Gastrocnemius medialis (tissue), 4 donors: ENCODE measurements around the gene SCT.

ENCODE experiments used
- CTCF ChIP-seq, 5 experiments: fragments of 450-650 bp in 3 of 5; fragments of 200-600 bp in 2 of 5; sonication (generic) in 2 of 5; IDR thresholded peaks in 4 of 5; conservative IDR thresholded peaks in 1 of 5; 1 replicate in 4 of 5; 2 replicates in 1 of 5; pipeline ENCODE4 v1.5.1; 2016 to 2019; ENCODE audit warnings: antibody characterized with exemption in 5 of 5, mild to moderate bottlenecking in 3 of 5, moderate library complexity in 3 of 5
- POLR2A ChIP-seq, 2 donors: fragments of 450-650 bp; IDR thresholded peaks; one replicate each; pipeline ENCODE4 v1.6.1; 2017; ENCODE audit warnings: antibody characterized with exemption in 2 of 2, mild to moderate bottlenecking in 2 of 2, moderate library complexity in 2 of 2

DNA sequence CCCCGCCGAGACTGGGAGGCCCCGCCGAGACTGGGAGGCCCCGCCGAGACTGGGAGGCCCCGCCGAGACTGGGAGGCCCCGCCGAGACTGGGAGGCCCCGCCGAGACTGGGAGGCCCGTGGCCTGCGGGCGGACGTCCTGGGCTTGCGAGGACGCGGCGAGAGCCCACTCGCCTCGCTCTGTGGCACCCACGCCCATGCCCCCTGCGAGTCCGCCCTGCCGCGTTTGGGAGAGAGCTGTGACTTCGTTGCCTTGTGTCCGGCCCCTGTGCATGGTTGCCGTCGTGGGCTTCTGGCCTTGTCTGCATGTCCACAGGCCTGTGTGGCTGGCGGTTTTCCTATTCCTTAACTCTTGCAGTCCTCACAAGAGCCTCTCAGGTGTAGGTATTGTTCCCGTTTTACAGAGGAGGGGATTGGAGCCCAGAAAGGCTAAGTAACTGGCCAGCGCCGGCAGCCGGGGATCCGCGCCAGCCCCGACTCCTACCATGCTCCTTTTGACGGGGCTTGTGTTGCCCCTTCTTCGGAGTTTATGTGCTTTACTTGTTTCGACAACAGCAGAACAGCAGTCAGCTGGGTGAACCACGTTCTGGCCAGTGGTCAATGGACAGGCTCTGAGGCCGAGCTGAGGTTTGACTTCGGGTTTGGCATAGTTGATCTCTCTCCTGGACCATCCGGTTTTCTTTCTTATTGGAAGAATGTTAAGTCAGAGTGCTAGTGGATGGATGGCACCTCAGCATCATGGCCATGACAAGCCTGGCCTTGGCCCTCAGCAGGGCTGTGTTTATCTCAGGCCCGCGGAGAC lies 50.0 kb downstream of the SCT start:
- TF ChIP-seq CTCF (IDR thresholded peaks at IDR 0.05 in 4 of 5, conservative IDR thresholded peaks at IDR 0.05 in 1 of 5) (no peak), POLR2A (IDR thresholded peaks at IDR 0.05) (no peak)
